MCF 10A (cell line): Measurements from ENCODE around the gene OR13J1. TPM values are rescaled to one million over a fixed set of nuclear protein-coding genes. Genes with fewer than 3 reads are reported as not detected.

Experiments used
- BruUV-seq: library from RNA; stranded (reverse); fragments of 400-500 nt; replicated peaks from 2 replicates; lab custom pipeline; 2021; lab: Mats Ljungman, UMichigan
- CTCF ChIA-PET: fragments of 300-600 bp; sonication (Branson Sonifier 250); formaldehyde crosslinking; extraction: SDS; loops from one replicate; lab custom pipeline; 2021; ENCODE audit warnings: antibody characterized with exemption, inconsistent platforms; lab: Yijun Ruan, JAX
- POLR2A ChIA-PET: fragments of 300-600, 350-650 bp; sonication (Branson Sonifier 250); formaldehyde crosslinking; extraction: SDS; loops from one replicate; lab custom pipeline; 2020; ENCODE audit warnings: antibody characterized with exemption, inconsistent platforms; lab: Yijun Ruan, JAX
- DNase-seq: peaks from one replicate; pipeline ENCODE4 v3.0.0-alpha.2; 2018; ENCODE audit not compliant: unreplicated experiment
- H3K27ac Mint-ChIP-seq: one replicate; pipeline ENCODE4 v1.8.0; 2022; ENCODE audit warnings: mild to moderate bottlenecking, low read depth, mixed read lengths; ENCODE audit not compliant: unreplicated experiment
- H3K27me3 Mint-ChIP-seq: one replicate; pipeline ENCODE4 v1.8.0; 2022; ENCODE audit warnings: mixed read lengths; ENCODE audit not compliant: insufficient read depth, unreplicated experiment
- H3K36me3 Mint-ChIP-seq: one replicate; pipeline ENCODE4 v1.8.0; 2022; ENCODE audit warnings: mild to moderate bottlenecking, moderate library complexity, mixed read lengths; ENCODE audit not compliant: insufficient read depth, unreplicated experiment
- H3K4me1 Mint-ChIP-seq: one replicate; pipeline ENCODE4 v1.8.0; 2022; ENCODE audit warnings: mixed read lengths; ENCODE audit not compliant: insufficient read depth, unreplicated experiment
- H3K4me3 Mint-ChIP-seq: one replicate; pipeline ENCODE4 v1.8.0; 2022; ENCODE audit warnings: mild to moderate bottlenecking, moderate library complexity, mixed read lengths; ENCODE audit not compliant: unreplicated experiment
- H3K9me3 Mint-ChIP-seq: one replicate; pipeline ENCODE4 v1.8.0; 2022; ENCODE audit warnings: mixed read lengths; ENCODE audit not compliant: unreplicated experiment
- CTCF ChIP-seq: fragments of 200-600 bp; IDR thresholded peaks from one replicate; pipeline ENCODE4 v1.8.0; 2022; ENCODE audit warnings: antibody characterized with exemption, mild to moderate bottlenecking; ENCODE audit not compliant: unreplicated experiment
- intact Hi-C: fragments of 100-400 bp; cut with micrococcal nuclease; formaldehyde crosslinking; loops from 2 replicates; pipeline ENCODE4 v1.14.1; 2022
- total RNA-seq: library from RNA; stranded (reverse); gene quantifications from 2 replicates; pipeline ENCODE4 v1.2.3, GENCODE V29; 2022

OR13J1 gene
- total RNA-seq, 1 experiment from 2014 or later = not detected

GRCh38 chr9:35907711-35908503 lies 37.7 kb upstream of the OR13J1 start:
- Mint-ChIP-seq H3K36me3 (no peaks in the 10 kb centered on the region), H3K27me3 (no peaks in the 10 kb centered on the region), H3K27ac (peak overlapping the region; percentile 76), H3K9me3 (no peaks in the 10 kb centered on the region), H3K4me3 (peak overlapping the region; percentile 78), H3K4me1 (peaks cover 46% of the 10 kb centered on the region)
- CTCF ChIA-PET = interaction anchor here (0.5 to 7.8 kb wide), 11 partner anchors 10 to 249 kb away, joined by 3 to 88 read pairs (median 3); no protein-coding TSS in a partner anchor
- peak; percentile 98 for DNase-seq
- no peak for TF ChIP-seq CTCF
- POLR2A ChIA-PET = interaction anchor here (0.8 to 4.8 kb wide), 16 partner anchors 13 to 179 kb away, joined by 3 to 55 read pairs (median 6); partner anchors contain the start of genes GBA2, HINT2 and RGP1
- no TSS peak for BruUV-seq
- intact Hi-C loops = loop anchor here (2.0 to 10.0 kb wide), 2 partner anchors 117 to 253 kb away; partner anchors contain the start of genes CCDC107, NPR2, RMRP and SIT1

- TSS peak; percentile 58 for BruUV-seq
- DNase-seq = peak; percentile 94
- Mint-ChIP-seq H3K36me3 (no peaks in the 10 kb centered on the region), H3K27me3 (no peaks in the 10 kb centered on the region), H3K4me1 (peaks cover 46% of the 10 kb centered on the region), H3K9me3 (no peaks in the 10 kb centered on the region), H3K27ac (peak overlapping the region; percentile 76), H3K4me3 (peak overlapping the region; percentile 78)
- POLR2A ChIA-PET = interaction anchor here (0.6 to 4.8 kb wide), 24 partner anchors 9 to 811 kb away, joined by 3 to 55 read pairs (median 5); partner anchors contain the start of genes CCDC107, CREB3, GBA2 and HINT2
- TF ChIP-seq CTCF = no peak
- intact Hi-C loops = loop anchor here (2.0 to 10.0 kb wide), 2 partner anchors 116 to 252 kb away; partner anchors contain the start of genes CCDC107, NPR2, RMRP and SIT1
- CTCF ChIA-PET = interaction anchor here (0.5 to 7.8 kb wide), 8 partner anchors 9 to 196 kb away, joined by 3 to 88 read pairs (median 4); no protein-coding TSS in a partner anchor
Measured at GRCh38 chr9:35906923-35907699, 36.9 kb upstream of the OR13J1 start.

DNA sequence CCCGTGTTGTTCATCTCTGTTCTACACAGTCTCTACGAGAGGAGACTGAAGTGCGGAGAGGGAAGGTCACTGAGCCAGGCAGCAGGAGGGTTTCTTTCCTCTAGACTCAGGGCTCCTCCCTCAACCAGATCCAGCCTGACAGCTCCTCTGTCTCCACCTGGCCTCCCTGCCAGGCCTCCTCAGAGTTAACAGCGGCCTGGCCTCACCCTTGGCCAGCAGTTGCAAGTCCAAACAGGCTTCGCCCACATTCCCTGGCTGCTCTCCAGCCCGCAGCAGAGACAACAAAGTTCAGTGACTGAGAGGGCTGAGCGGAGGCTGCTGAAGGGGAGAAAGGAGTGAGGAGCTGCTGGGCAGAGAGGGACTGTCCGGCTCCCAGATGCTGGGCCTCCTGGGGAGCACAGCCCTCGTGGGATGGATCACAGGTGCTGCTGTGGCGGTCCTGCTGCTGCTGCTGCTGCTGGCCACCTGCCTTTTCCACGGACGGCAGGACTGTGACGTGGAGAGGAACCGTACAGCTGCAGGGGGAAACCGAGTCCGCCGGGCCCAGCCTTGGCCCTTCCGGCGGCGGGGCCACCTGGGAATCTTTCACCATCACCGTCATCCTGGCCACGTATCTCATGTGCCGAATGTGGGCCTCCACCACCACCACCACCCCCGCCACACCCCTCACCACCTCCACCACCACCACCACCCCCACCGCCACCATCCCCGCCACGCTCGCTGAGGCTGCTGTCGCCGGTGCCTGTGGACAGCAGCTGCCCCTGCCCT lies 35.9 kb upstream of the OR13J1 start, which contains the start of gene HRCT1:
HRCT1 (plus strand) TSS at position 291 of the 768 bp plus-strand sequence; CDS start at position 377, 86 bp downstream.
- POLR2A ChIA-PET = interaction anchor here (0.6 to 4.8 kb wide), 23 partner anchors 9 to 810 kb away, joined by 3 to 55 read pairs (median 5); partner anchors contain the start of genes CCDC107, CLTA, CREB3 and GBA2
- CTCF ChIA-PET = interaction anchor here (0.6 to 7.8 kb wide), 10 partner anchors 9 to 285 kb away, joined by 3 to 88 read pairs (median 4); no protein-coding TSS in a partner anchor
- no peaks in the 10 kb centered on the region for H3K27me3 Mint-ChIP-seq
- H3K4me1 Mint-ChIP-seq = peaks cover 46% of the 10 kb centered on the region
- intact Hi-C loops = loop anchor here (2.0 to 10.0 kb wide), 2 partner anchors 115 to 251 kb away; partner anchors contain the start of genes CCDC107, NPR2, RMRP and SIT1
- peak within 1 kb of the TSS; percentile 76 for H3K27ac Mint-ChIP-seq
- BruUV-seq = no TSS peak
- DNase-seq = peak; percentile 99
- H3K9me3 Mint-ChIP-seq = no peaks in the 10 kb centered on the region
- H3K4me3 Mint-ChIP-seq = peak within 1 kb of the TSS; percentile 78
- TF ChIP-seq CTCF = no peak
- H3K36me3 Mint-ChIP-seq = no peaks in the 10 kb centered on the region
